Neural cell (in vitro differentiated cells): Measurements from ENCODE around the gene ST6GALNAC3.

Experiments
- EP300 ChIP-seq: fragments of 450-650 bp; conservative IDR thresholded peaks from 2 replicates; pipeline ENCODE4 v1.6.1; 2014; ENCODE audit warnings: antibody characterized with exemption, mild to moderate bottlenecking, moderate library complexity; ENCODE audit not compliant: poor library complexity, severe bottlenecking
- EZH2 ChIP-seq: fragments of 200-600, 300-800 bp; shearing (Covaris generic), sonication (generic); IDR thresholded peaks from 2 replicates; pipeline ENCODE4 v1.6.1; 2014; ENCODE audit warnings: antibody characterized with exemption, low read length, borderline replicate concordance, mild to moderate bottlenecking; ENCODE audit not compliant: insufficient read depth, poor library complexity, severe bottlenecking
- MXI1 ChIP-seq: fragments of 450-650 bp; conservative IDR thresholded peaks from 2 replicates; pipeline ENCODE4 v1.6.1; 2014; ENCODE audit warnings: antibody characterized with exemption, mild to moderate bottlenecking; ENCODE audit not compliant: poor library complexity, severe bottlenecking
- POLR2AphosphoS5 ChIP-seq: IDR thresholded peaks from 2 replicates; pipeline ENCODE4 v1.6.1; 2012
- RAD21 ChIP-seq: fragments of 450-650 bp; conservative IDR thresholded peaks from 2 replicates; pipeline ENCODE4 v1.6.1; 2014; ENCODE audit warnings: antibody characterized with exemption, mild to moderate bottlenecking, moderate library complexity
- REST ChIP-seq: IDR thresholded peaks from 2 replicates; pipeline ENCODE4 v1.6.1; 2012; ENCODE audit warnings: borderline replicate concordance
- TAF1 ChIP-seq: IDR thresholded peaks from 2 replicates; pipeline ENCODE4 v1.6.1; 2012; ENCODE audit warnings: low read depth
- TF ChIP-seq, protein P1 (sequence below): fragments of 450-650 bp; IDR thresholded peaks from 2 replicates; pipeline ENCODE4 v1.5.1; 2014; ENCODE audit warnings: antibody characterized with exemption, mild to moderate bottlenecking, moderate library complexity; ENCODE audit not compliant: poor library complexity, severe bottlenecking

DNA sequence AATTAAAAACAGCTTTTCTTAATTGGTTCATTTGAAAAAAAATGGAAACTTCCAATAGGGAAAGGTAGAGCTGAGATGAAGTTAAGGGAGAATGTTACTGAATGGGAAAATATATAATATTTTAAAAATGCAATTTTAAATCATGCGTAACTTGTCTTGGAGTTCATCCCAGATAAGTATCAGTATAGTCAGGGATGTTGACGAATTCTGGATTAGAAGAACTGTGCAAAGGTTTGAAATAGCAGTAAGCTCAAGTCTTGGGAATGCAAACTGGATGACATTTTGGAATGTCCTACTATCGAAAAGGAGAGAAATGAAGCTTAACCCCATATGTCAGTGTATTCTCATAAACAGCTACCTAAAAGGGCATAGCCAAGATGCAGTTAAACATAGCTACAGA, 4.0 kb upstream of the ST6GALNAC3 start:
- TF ChIP-seq, protein P1, sequence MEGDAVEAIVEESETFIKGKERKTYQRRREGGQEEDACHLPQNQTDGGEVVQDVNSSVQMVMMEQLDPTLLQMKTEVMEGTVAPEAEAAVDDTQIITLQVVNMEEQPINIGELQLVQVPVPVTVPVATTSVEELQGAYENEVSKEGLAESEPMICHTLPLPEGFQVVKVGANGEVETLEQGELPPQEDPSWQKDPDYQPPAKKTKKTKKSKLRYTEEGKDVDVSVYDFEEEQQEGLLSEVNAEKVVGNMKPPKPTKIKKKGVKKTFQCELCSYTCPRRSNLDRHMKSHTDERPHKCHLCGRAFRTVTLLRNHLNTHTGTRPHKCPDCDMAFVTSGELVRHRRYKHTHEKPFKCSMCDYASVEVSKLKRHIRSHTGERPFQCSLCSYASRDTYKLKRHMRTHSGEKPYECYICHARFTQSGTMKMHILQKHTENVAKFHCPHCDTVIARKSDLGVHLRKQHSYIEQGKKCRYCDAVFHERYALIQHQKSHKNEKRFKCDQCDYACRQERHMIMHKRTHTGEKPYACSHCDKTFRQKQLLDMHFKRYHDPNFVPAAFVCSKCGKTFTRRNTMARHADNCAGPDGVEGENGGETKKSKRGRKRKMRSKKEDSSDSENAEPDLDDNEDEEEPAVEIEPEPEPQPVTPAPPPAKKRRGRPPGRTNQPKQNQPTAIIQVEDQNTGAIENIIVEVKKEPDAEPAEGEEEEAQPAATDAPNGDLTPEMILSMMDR, result no peak
- no peak for TF ChIP-seq POLR2AphosphoS5
- no peak for TF ChIP-seq EZH2
- no peak for TF ChIP-seq TAF1
- TF ChIP-seq EP300, result no peak
- TF ChIP-seq RAD21, result no peak
- no peak for TF ChIP-seq MXI1
- no peak for TF ChIP-seq REST
